OCI-LY1 (cell line): ENCODE measurements around the gene EMP3.

Source experiments
- EZH2 ChIP-seq: fragments of 200-600 bp; sonication (generic), shearing (Covaris generic); IDR thresholded peaks from 2 replicates; pipeline ENCODE4 v1.8.0; 2017; ENCODE audit warnings: borderline replicate concordance, mixed run types, mild to moderate bottlenecking, antibody characterized with exemption, low read length, moderate library complexity, mixed read lengths
- TF ChIP-seq, protein P1 (sequence below): fragments of 200-600 bp; sonication (generic), shearing (Covaris generic); IDR thresholded peaks from 2 replicates; pipeline ENCODE4 v1.5.1; 2017; ENCODE audit warnings: mild to moderate bottlenecking, antibody characterized with exemption, low read length, moderate library complexity, mixed read lengths

DNA sequence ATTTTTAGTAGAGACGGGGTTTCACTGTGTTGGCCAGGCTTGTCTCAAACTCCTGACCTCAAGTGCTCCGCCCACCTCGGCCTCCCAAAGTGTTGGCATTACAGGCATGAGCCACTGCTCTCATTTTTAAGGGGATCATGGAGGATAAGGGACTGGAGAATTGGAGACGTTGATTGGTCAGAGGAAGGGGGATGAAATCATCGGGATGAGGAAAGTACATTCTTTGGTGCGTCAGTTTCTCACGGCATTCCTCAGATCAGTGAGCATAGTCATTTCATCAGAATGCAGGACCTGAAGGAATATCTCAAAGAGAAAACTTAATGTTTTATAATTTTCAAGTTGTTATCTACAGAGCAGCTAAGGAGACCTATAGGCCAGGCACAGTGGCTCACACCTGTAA is 41.4 kb upstream of the EMP3 start:
- no peak for TF ChIP-seq EZH2
- TF ChIP-seq, protein P1, sequence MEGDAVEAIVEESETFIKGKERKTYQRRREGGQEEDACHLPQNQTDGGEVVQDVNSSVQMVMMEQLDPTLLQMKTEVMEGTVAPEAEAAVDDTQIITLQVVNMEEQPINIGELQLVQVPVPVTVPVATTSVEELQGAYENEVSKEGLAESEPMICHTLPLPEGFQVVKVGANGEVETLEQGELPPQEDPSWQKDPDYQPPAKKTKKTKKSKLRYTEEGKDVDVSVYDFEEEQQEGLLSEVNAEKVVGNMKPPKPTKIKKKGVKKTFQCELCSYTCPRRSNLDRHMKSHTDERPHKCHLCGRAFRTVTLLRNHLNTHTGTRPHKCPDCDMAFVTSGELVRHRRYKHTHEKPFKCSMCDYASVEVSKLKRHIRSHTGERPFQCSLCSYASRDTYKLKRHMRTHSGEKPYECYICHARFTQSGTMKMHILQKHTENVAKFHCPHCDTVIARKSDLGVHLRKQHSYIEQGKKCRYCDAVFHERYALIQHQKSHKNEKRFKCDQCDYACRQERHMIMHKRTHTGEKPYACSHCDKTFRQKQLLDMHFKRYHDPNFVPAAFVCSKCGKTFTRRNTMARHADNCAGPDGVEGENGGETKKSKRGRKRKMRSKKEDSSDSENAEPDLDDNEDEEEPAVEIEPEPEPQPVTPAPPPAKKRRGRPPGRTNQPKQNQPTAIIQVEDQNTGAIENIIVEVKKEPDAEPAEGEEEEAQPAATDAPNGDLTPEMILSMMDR = no peak
